ENCODE measurements around the gene GON7.

The GON7 gene

DNA sequence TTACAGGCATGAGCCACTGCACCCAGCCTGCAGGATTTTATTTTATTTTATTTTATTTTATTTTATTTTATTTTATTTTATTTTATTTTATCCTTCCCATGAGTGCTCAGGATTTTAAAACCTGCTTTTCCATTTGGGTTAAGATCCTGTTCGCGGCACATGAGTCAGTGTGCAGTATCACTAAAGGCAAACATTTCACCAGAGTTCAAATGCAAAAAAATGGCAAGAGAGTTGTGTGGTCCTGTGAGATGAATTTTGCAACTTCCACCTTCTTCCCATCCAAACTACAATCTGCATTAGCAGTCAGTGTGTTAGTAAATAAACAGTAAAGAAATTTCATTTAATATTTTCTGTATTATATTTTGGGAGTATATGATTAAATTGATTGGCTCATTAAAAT is 51.2 kb downstream of the GON7 start:
- no peak for DNase-seq

DNA sequence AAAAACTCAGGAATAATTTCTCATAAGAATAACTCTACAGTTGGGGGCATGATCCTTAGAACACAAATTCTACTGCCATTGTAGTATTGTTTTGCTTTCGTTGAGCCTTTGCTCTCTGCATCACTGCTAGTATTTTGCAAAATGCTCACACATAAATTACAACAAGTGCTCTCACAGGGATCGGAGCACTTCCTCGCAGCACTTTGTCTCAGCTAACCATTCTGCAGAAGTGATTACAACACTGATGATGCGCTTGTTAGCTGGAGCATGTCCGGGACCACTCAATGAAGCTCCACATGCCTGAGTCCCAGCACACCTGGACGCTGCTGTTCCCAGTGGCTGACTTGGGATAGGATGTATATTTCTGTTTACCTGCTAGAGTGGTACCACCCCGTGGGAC is 53.7 kb downstream of the GON7 start:
- DNase-seq: peak; percentile 54
